Activated CD4-positive, alpha-beta memory T cell treated with anti-CD3 and anti-CD28 coated beads for 36 hours (primary cell): ENCODE data around the gene ANKRD63. TPM values are rescaled to one million over a fixed set of nuclear protein-coding genes. Genes with fewer than 3 reads are reported as not detected.

ENCODE experiments used
- CTCF ChIA-PET: fragments of 350-600 bp; sonication (Branson Sonifier 250); formaldehyde crosslinking; loops from one replicate; lab custom pipeline; 2021; ENCODE audit warnings: antibody characterized with exemption, inconsistent platforms; lab: Charles Lee
- POLR2A ChIA-PET: fragments of 350-600 bp; sonication (Branson Sonifier 250); formaldehyde crosslinking; loops from one replicate; lab custom pipeline; 2021; ENCODE audit warnings: antibody characterized with exemption; lab: Charles Lee
- DNase-seq: peaks from one replicate; pipeline ENCODE4 v3.0.0-alpha.2; 2020
- H3K27ac Mint-ChIP-seq: one replicate; pipeline ENCODE4 v1.8.0; 2021; ENCODE audit warnings: mixed read lengths
- H3K27me3 Mint-ChIP-seq: one replicate; pipeline ENCODE4 v1.8.0; 2021; ENCODE audit warnings: mixed read lengths
- H3K36me3 Mint-ChIP-seq: one replicate; pipeline ENCODE4 v1.8.0; 2021; ENCODE audit warnings: mixed read lengths
- H3K4me1 Mint-ChIP-seq: one replicate; pipeline ENCODE4 v1.8.0; 2021; ENCODE audit warnings: low read depth, mixed read lengths
- H3K4me3 Mint-ChIP-seq: one replicate; pipeline ENCODE4 v1.8.0; 2021; ENCODE audit warnings: mild to moderate bottlenecking, mixed read lengths
- H3K9me3 Mint-ChIP-seq: one replicate; pipeline ENCODE4 v1.8.0; 2021; ENCODE audit warnings: mixed read lengths
- intact Hi-C: fragments of 100-400 bp; cut with micrococcal nuclease; formaldehyde crosslinking; loops from one replicate; pipeline ENCODE4 v1.15.1; 2023
- total RNA-seq, 2 experiments: library from RNA; stranded (reverse); gene quantifications; one replicate each; pipeline ENCODE4 v1.2.3, GENCODE V29; 2021

ANKRD63 gene
- total RNA-seq, 2 experiments from 2014 or later, result not detected

GRCh38 chr15:40266828-40267304 is 16.0 kb downstream of the ANKRD63 start:
- no peaks in the 10 kb centered on the region for H3K9me3 Mint-ChIP-seq
- ChIA-PET CTCF (interaction anchor here (1.4 kb wide), 1 partner anchor 50 kb away, joined by 6 read pairs; no protein-coding TSS in a partner anchor), POLR2A (no interaction called here)
- no peak overlapping the region for H3K4me3 Mint-ChIP-seq
- no peak overlapping the region for H3K27ac Mint-ChIP-seq
- H3K27me3 Mint-ChIP-seq, result no peaks in the 10 kb centered on the region
- intact Hi-C loops, result no loop called here
- H3K4me1 Mint-ChIP-seq, result no peaks in the 10 kb centered on the region
- no peaks in the 10 kb centered on the region for H3K36me3 Mint-ChIP-seq
- DNase-seq, result no peak

- intact Hi-C loops, result no loop called here
- Mint-ChIP-seq H3K27me3 (no peaks in the 10 kb centered on the region), H3K4me3 (no peak overlapping the region), H3K4me1 (no peaks in the 10 kb centered on the region), H3K27ac (no peak overlapping the region), H3K36me3 (no peaks in the 10 kb centered on the region), H3K9me3 (no peaks in the 10 kb centered on the region)
- CTCF ChIA-PET, result interaction anchor here (6.7 kb wide), 1 partner anchor 7 kb away, joined by 64 read pairs; no protein-coding TSS in a partner anchor
- DNase-seq, result no peak
- POLR2A ChIA-PET, result no interaction called here
Measured at GRCh38 chr15:40265875-40266274, 17.0 kb downstream of the ANKRD63 start.

- Mint-ChIP-seq H3K27ac (no peak overlapping the region), H3K4me3 (no peak overlapping the region), H3K9me3 (no peaks in the 10 kb centered on the region), H3K27me3 (no peaks in the 10 kb centered on the region), H3K4me1 (no peaks in the 10 kb centered on the region), H3K36me3 (no peaks in the 10 kb centered on the region)
- POLR2A ChIA-PET, result no interaction called here
- DNase-seq, result no peak
- CTCF ChIA-PET, result interaction anchor here (6.7 kb wide), 1 partner anchor 8 kb away, joined by 64 read pairs; no protein-coding TSS in a partner anchor
- intact Hi-C loops, result no loop called here
Measured at GRCh38 chr15:40265355-40265754, 17.5 kb downstream of the ANKRD63 start.

GRCh38 chr15:40264321-40265153 is 18.3 kb downstream of the ANKRD63 start:
- no peaks in the 10 kb centered on the region for H3K36me3 Mint-ChIP-seq
- H3K27me3 Mint-ChIP-seq, result no peaks in the 10 kb centered on the region
- no peak overlapping the region for H3K4me3 Mint-ChIP-seq
- intact Hi-C loops, result no loop called here
- H3K9me3 Mint-ChIP-seq, result no peaks in the 10 kb centered on the region
- no peaks in the 10 kb centered on the region for H3K4me1 Mint-ChIP-seq
- CTCF ChIA-PET, result interaction anchor here (1.0 to 6.7 kb wide), 3 partner anchors 9 to 47 kb away, joined by 6 to 64 read pairs (median 6); no protein-coding TSS in a partner anchor
- POLR2A ChIA-PET, result no interaction called here
- H3K27ac Mint-ChIP-seq, result no peak overlapping the region
- DNase-seq, result no peak

- Mint-ChIP-seq H3K4me3 (no peak overlapping the region), H3K4me1 (no peaks in the 10 kb centered on the region), H3K9me3 (no peaks in the 10 kb centered on the region), H3K27ac (no peak overlapping the region), H3K36me3 (no peaks in the 10 kb centered on the region), H3K27me3 (no peaks in the 10 kb centered on the region)
- POLR2A ChIA-PET, result no interaction called here
- CTCF ChIA-PET, result interaction anchor here (0.6 to 6.7 kb wide), 5 partner anchors 10 to 56 kb away, joined by 3 to 64 read pairs (median 3); no protein-coding TSS in a partner anchor
- intact Hi-C loops, result no loop called here
- DNase-seq, result no peak
Measured at GRCh38 chr15:40263024-40263754, 19.7 kb downstream of the ANKRD63 start.

GRCh38 chr15:40259021-40259420 is 23.8 kb downstream of the ANKRD63 start:
- CTCF ChIA-PET, result interaction anchor here (1.2 to 1.3 kb wide), 2 partner anchors 16 to 20 kb away, joined by 3 to 5 read pairs; no protein-coding TSS in a partner anchor
- intact Hi-C loops, result no loop called here
- Mint-ChIP-seq H3K4me1 (no peaks in the 10 kb centered on the region), H3K9me3 (no peaks in the 10 kb centered on the region), H3K4me3 (no peak overlapping the region), H3K36me3 (no peaks in the 10 kb centered on the region), H3K27me3 (peaks cover 12% of the 10 kb centered on the region), H3K27ac (no peak overlapping the region)
- POLR2A ChIA-PET, result no interaction called here
- DNase-seq, result no peak

- intact Hi-C loops, result no loop called here
- POLR2A ChIA-PET, result no interaction called here
- Mint-ChIP-seq H3K9me3 (no peaks in the 10 kb centered on the region), H3K27me3 (peaks cover 16% of the 10 kb centered on the region), H3K27ac (no peak overlapping the region), H3K4me1 (no peaks in the 10 kb centered on the region), H3K4me3 (no peak overlapping the region), H3K36me3 (no peaks in the 10 kb centered on the region)
- CTCF ChIA-PET, result interaction anchor here (1.2 to 1.3 kb wide), 2 partner anchors 16 to 21 kb away, joined by 3 to 5 read pairs; no protein-coding TSS in a partner anchor
- no peak for DNase-seq
Measured at GRCh38 chr15:40258544-40258943, 24.3 kb downstream of the ANKRD63 start.

GRCh38 chr15:40257656-40258450 is 25.0 kb downstream of the ANKRD63 start:
- DNase-seq, result no peak
- Mint-ChIP-seq H3K4me3 (no peak overlapping the region), H3K36me3 (no peaks in the 10 kb centered on the region), H3K4me1 (peaks cover 6% of the 10 kb centered on the region), H3K27me3 (peaks cover 22% of the 10 kb centered on the region), H3K27ac (no peak overlapping the region), H3K9me3 (no peaks in the 10 kb centered on the region)
- POLR2A ChIA-PET, result no interaction called here
- CTCF ChIA-PET, result interaction anchor here (1.2 to 1.4 kb wide), 3 partner anchors 17 to 21 kb away, joined by 3 to 7 read pairs (median 5); no protein-coding TSS in a partner anchor
- intact Hi-C loops, result no loop called here

GRCh38 chr15:40256638-40257235 is 26.1 kb downstream of the ANKRD63 start:
- H3K4me3 Mint-ChIP-seq, result no peak overlapping the region
- no peaks in the 10 kb centered on the region for H3K36me3 Mint-ChIP-seq
- ChIA-PET POLR2A (no interaction called here), CTCF (interaction anchor here (1.4 to 1.7 kb wide), 2 partner anchors 18 to 64 kb away, joined by 5 to 7 read pairs; no protein-coding TSS in a partner anchor)
- peaks cover 6% of the 10 kb centered on the region for H3K4me1 Mint-ChIP-seq
- intact Hi-C loops, result no loop called here
- DNase-seq, result no peak
- H3K27ac Mint-ChIP-seq, result no peak overlapping the region
- no peaks in the 10 kb centered on the region for H3K9me3 Mint-ChIP-seq
- H3K27me3 Mint-ChIP-seq, result peaks cover 22% of the 10 kb centered on the region

GRCh38 chr15:40255033-40255432 is 27.8 kb downstream of the ANKRD63 start:
- no peaks in the 10 kb centered on the region for H3K9me3 Mint-ChIP-seq
- DNase-seq, result no peak
- no peak overlapping the region for H3K4me3 Mint-ChIP-seq
- H3K27ac Mint-ChIP-seq, result no peak overlapping the region
- CTCF ChIA-PET, result interaction anchor here (0.8 to 1.7 kb wide), 7 partner anchors 11 to 210 kb away, joined by 3 to 10 read pairs (median 3); no protein-coding TSS in a partner anchor
- POLR2A ChIA-PET, result no interaction called here
- peaks cover 30% of the 10 kb centered on the region for H3K27me3 Mint-ChIP-seq
- H3K4me1 Mint-ChIP-seq, result peaks cover 6% of the 10 kb centered on the region
- no peaks in the 10 kb centered on the region for H3K36me3 Mint-ChIP-seq
- intact Hi-C loops, result no loop called here

GRCh38 chr15:40254452-40254851 is 28.4 kb downstream of the ANKRD63 start:
- H3K27ac Mint-ChIP-seq, result no peak overlapping the region
- peaks cover 30% of the 10 kb centered on the region for H3K27me3 Mint-ChIP-seq
- no peaks in the 10 kb centered on the region for H3K9me3 Mint-ChIP-seq
- ChIA-PET CTCF (interaction anchor here (0.8 to 1.6 kb wide), 7 partner anchors 10 to 209 kb away, joined by 3 to 10 read pairs (median 3); no protein-coding TSS in a partner anchor), POLR2A (no interaction called here)
- peaks cover 6% of the 10 kb centered on the region for H3K4me1 Mint-ChIP-seq
- H3K4me3 Mint-ChIP-seq, result no peak overlapping the region
- no peaks in the 10 kb centered on the region for H3K36me3 Mint-ChIP-seq
- DNase-seq, result no peak
- intact Hi-C loops, result no loop called here
